ENCODE data around the gene TINCR. TPM values are rescaled to one million over a fixed set of nuclear protein-coding genes. Genes with fewer than 3 reads are reported as not detected.

TINCR gene
- total and polyA plus RNA-seq, 2 donors (not counting 3 experiments of a cell fraction or from before 2014, with no cell fraction given): 0.01 TPM; not detected in 1

- Histone ChIP-seq H3K36me3 (ENCODE audit: control insufficient read depth in 2 of 2, extremely low read depth in 1 of 2, insufficient read depth in 2 of 2, low read length in 2 of 2) (no peaks in the 10 kb centered on the region), H3K9me3 (replicated peaks; ENCODE audit: control insufficient read depth, insufficient read depth, low read length) (no peaks in the 10 kb centered on the region), H3K79me2 (ENCODE audit: control insufficient read depth, insufficient read depth, low read length) (no peaks in the 10 kb centered on the region), H3K4me3 (replicated peaks in 1 of 3; ENCODE audit: insufficient read depth in 1 of 3, low read depth in 1 of 3, low read length in 3 of 3) (no peak overlapping the region), H2AFZ (ENCODE audit: low read depth, low read length) (no peak overlapping the region), H3K27ac (ENCODE audit: insufficient read depth, low read depth, low read length) (no peak overlapping the region), H3K4me2 (ENCODE audit: insufficient read depth, low read length) (no peak overlapping the region), H3K27me3 (ENCODE audit: control insufficient read depth in 2 of 2, insufficient read depth in 2 of 2, low read length in 2 of 2) (peaks cover 12 to 17% of the 10 kb centered on the region in 2 experiments), H4K20me1 (replicated peaks; ENCODE audit: control insufficient read depth, extremely low read depth, insufficient read depth, low read length) (no peaks in the 10 kb centered on the region), H3K4me1 (ENCODE audit: control insufficient read depth, extremely low read depth, insufficient read depth, low read length) (no peaks in the 10 kb centered on the region), H3K9me1 (replicated peaks; ENCODE audit: control insufficient read depth, extremely low read depth, insufficient read depth, low read length) (no peaks in the 10 kb centered on the region), H3K9ac (replicated peaks; ENCODE audit: extremely low read depth, insufficient read depth, low read length) (no peak overlapping the region)
- ChIA-PET POLR2A (no interaction called here), CTCF (no interaction called here)
- intact Hi-C loops (cut with micrococcal nuclease) (no loop called here), dilution Hi-C loops (cut with MboI; ENCODE audit: extremely low pct_ligation_motif_present, low sequenced_read_pairs) (no loop called here)
- no TSS peak for BruUV-seq (replicated peaks)
- TF ChIP-seq EZH2 (IDR thresholded peaks at IDR 0.05; ENCODE audit: borderline replicate concordance, low read depth, low read length, severe bottlenecking) (peak; percentile 10), POLR2A (IDR thresholded peaks at IDR 0.05; ENCODE audit: low read depth, low read length) (no peak), MYC (IDR thresholded peaks at IDR 0.05; ENCODE audit: low read depth, low read length) (no peak), GATA2 (IDR thresholded peaks at IDR 0.05; ENCODE audit: insufficient read depth, insufficient read length, low read depth, low read length) (no peak), MAX (IDR thresholded peaks at IDR 0.05; ENCODE audit: insufficient read depth, insufficient read length) (no peak)
- no peak for DNase-seq (ENCODE audit: low read depth, low spot score)
- no peak for FAIRE-seq
Observed at GRCh38 chr19:5567970-5568407, 236 bp upstream of the TINCR start.

- Histone ChIP-seq H3K4me3 (replicated peaks in 1 of 3; ENCODE audit: insufficient read depth in 1 of 3, low read depth in 1 of 3, low read length in 3 of 3) (no peak overlapping the region), H3K27me3 (ENCODE audit: control insufficient read depth in 2 of 2, insufficient read depth in 2 of 2, low read length in 2 of 2) (peaks cover 12 to 17% of the 10 kb centered on the region in 2 experiments), H3K9me1 (replicated peaks; ENCODE audit: control insufficient read depth, extremely low read depth, insufficient read depth, low read length) (no peaks in the 10 kb centered on the region), H3K9me3 (replicated peaks; ENCODE audit: control insufficient read depth, insufficient read depth, low read length) (no peaks in the 10 kb centered on the region), H3K9ac (replicated peaks; ENCODE audit: extremely low read depth, insufficient read depth, low read length) (no peak overlapping the region), H3K4me2 (ENCODE audit: insufficient read depth, low read length) (no peak overlapping the region), H4K20me1 (replicated peaks; ENCODE audit: control insufficient read depth, extremely low read depth, insufficient read depth, low read length) (no peaks in the 10 kb centered on the region), H3K27ac (ENCODE audit: insufficient read depth, low read depth, low read length) (no peak overlapping the region), H3K36me3 (ENCODE audit: control insufficient read depth in 2 of 2, extremely low read depth in 1 of 2, insufficient read depth in 2 of 2, low read length in 2 of 2) (no peaks in the 10 kb centered on the region), H3K4me1 (ENCODE audit: control insufficient read depth, extremely low read depth, insufficient read depth, low read length) (no peaks in the 10 kb centered on the region), H3K79me2 (ENCODE audit: control insufficient read depth, insufficient read depth, low read length) (no peaks in the 10 kb centered on the region), H2AFZ (ENCODE audit: low read depth, low read length) (no peak overlapping the region)
- dilution Hi-C loops (cut with MboI; ENCODE audit: extremely low pct_ligation_motif_present, low sequenced_read_pairs): no loop called here
- BruUV-seq (replicated peaks): no TSS peak
- DNase-seq (ENCODE audit: low read depth, low spot score): no peak
- ChIA-PET CTCF (no interaction called here), POLR2A (no interaction called here)
- intact Hi-C loops (cut with micrococcal nuclease): no loop called here
- TF ChIP-seq GATA2 (IDR thresholded peaks at IDR 0.05; ENCODE audit: insufficient read depth, insufficient read length, low read depth, low read length) (no peak), FOS (IDR thresholded peaks at IDR 0.05; ENCODE audit: borderline replicate concordance, insufficient read depth, low read length) (no peak), MAX (IDR thresholded peaks at IDR 0.05; ENCODE audit: insufficient read depth, insufficient read length) (no peak), POLR2AphosphoS5 (IDR thresholded peaks at IDR 0.05; ENCODE audit: insufficient read depth, low read depth, low read length) (no peak), MYC (IDR thresholded peaks at IDR 0.05; ENCODE audit: low read depth, low read length) (no peak)
- no peak for FAIRE-seq
Observed at GRCh38 chr19:5564930-5565329, 2.8 kb downstream of the TINCR start.

Measured in endothelial cell of umbilical vein (primary cell).